CD4-positive, alpha-beta T cell treated with Interleukin-12 subunit alpha and Interleukin-12 subunit beta, for 1 hour (primary cell): ENCODE results near the gene CD99.
"Not testable (repeated sequence)": the region's sequence is repeated elsewhere in the genome, so short reads cannot be mapped to it uniquely, and the experiment has no call there.

Experiments used
- DNase-seq: peaks from one replicate; pipeline ENCODE4 v3.0.0-alpha.2; 2020

Gene CD99

DNA sequence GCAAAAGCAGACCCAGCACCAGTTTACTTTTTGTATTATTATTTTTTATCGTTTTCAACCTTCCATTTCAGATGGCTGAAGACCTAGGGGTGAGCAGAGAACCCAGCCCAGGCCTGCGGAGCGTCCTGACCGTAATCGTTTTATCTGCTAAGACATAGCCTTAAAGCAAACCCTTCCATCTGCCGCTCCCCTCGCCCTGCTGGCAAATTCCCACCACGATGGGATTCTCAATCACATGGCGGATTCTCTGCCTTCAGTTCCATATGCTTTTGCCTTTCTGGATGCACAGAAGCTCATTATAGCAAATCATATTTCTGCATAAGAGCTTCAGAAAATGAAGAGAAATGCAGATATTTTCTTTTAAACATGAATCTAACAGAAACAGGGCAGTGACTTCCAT lies 42.2 kb downstream of the CD99 start:
- DNase-seq = no peak

DNA sequence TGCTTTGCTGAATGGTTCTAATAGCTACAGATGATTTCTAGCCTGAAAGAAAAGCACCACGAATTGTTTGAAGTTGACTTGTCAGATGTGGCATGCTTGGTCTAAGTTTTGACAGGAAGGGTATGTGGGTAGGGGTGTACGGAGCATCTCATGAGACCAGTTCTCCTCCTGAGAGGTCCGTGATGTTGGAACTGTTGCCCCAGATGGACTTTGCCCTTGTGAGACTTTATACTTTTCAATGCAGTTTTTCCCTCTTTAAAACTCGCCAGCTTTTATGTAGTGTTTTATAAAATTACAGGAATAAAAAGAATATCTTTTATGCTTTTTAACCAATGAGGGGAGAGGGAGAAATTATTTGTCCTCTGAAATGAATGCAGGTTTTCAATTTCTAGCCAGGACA lies 44.2 kb downstream of the CD99 start:
- DNase-seq = no peak

DNA sequence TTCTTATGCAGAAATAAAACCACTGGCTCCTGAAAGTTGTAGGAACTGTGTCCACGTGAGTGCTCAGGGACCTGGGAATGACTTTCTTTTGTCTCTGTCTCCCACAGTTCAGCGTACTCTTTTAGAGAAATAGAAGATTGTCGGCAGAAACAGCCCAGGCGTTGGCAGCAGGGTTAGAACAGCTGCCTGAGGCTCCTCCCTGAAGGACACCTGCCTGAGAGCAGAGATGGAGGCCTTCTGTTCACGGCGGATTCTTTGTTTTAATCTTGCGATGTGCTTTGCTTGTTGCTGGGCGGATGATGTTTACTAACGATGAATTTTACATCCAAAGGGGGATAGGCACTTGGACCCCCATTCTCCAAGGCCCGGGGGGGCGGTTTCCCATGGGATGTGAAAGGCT lies 49.6 kb downstream of the CD99 start:
- no peak for DNase-seq

DNA sequence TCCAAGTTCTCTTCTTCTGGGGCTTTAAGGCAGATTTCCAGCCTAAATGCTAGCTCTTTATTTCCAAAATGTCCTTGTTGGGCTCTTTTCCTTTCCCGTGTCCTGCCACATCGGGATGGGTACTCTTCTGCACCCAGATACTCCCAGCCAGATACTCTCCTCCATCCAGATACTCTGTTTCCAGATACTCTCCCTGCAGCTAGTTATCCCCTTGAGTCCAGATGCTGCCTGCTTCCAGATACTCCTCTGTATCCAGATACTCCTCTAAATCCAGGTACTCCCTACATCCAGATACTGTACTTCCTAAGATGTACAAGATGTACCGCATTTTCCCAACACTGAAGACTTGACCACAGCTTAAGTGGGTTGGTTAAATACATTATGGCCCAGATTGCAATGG lies 50.3 kb downstream of the CD99 start:
- no peak for DNase-seq

DNA sequence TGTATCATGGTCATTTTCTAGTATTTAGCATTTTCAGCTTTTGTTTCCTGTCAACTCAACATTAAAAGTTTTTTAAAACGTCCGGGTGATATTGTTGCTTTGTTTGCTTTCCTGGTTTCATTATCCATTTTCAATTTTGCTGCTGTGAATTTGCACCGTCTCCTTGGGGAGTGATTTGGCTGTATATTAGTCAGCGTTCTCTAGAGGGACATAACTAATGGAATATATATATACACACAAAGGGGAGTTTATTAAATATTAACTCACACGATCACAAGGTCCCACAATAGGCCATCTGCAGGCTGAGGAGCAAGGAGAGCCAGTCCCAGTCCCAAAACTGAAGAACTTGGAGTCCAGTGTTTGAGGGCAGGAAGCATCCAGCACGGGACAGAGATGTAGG lies 55.2 kb downstream of the CD99 start:
- not testable (repeated sequence) for DNase-seq

DNA sequence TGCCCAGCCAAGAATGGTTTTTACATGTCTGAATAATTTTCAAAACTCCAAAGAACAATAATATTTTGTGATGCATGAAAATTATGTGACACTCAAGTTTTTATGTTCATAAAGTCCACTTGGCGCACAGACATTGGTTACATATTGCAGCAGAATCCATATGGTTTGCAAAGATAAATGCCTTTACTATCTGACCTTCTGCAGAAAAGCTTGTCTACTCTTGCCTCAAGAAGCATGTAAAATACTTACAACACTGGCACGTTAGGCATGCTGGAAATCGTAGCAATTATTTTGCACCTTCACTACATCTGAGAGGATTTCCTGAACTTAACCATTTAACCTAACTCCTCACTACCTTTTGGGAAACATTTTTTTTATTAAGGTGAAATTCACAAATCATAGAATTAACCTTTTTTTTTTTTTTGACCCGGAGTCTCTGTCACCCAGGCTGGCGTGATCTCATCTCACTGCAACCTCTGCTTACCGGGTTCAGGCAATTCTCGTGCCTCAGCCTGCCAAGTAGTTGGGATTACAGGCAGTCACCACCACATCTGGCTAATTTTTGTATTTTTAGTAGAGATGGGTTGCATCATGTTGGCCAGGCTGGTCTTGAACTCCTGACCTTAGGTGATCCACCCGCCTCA lies 57.2 kb downstream of the CD99 start:
- no peak for DNase-seq

DNA sequence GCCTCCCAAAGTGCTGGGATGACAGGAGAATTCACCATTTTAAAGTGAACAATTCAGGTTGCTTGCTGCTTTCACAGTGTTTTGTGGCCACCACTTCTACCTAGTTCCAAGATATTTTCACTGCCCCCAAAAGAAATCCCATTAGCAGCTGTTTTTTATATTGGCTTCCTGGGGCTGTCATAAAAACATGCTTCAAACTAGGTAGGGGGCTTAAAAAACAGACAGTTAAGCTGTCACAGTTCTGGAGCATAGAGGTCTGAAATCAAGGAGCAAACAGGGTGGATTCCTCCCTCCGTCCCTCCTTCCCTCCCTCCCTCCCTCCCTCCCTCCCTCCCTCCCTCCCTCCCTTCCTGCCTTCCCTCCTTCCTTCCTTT lies 57.7 kb downstream of the CD99 start:
- no peak for DNase-seq

DNA sequence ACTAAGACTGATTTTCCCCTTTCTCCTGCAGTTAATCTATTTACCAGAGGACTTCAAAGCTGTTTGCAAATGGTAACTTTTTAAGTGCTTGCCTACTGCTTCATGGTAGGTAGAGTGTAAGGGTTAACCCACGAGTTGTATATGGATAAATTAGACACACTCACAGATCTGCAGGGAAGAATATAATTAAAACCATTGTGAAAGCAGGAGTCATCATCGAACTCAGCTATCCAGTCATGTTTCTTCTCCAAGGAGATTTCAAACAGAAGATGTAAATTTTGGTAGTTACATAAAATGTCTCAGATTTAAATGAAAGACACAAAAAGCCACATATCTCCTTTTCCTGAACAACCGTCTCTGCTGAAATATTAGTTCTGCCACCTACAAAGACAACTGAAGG lies 60.2 kb downstream of the CD99 start:
- DNase-seq = no peak

DNA sequence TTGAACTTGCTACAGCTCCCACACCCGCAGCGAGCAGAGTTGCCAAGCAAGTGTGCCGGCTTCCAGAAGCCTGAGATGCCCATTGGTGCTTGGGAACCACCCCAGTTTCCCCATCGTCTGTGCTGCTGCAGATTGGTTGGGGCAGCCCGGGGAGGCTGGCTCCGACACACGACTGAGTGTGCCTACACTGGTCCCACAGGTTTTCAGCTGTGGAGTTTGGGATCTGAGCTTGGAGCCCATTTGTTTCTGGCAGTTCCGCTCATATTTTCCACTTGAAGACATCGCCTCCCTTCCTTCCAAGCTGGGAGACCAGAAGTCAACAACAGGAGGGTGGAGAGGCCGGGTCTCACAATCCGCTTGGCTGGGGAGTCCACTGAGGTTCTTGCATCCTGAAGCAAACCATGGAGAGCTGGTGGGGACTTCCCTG lies 60.8 kb downstream of the CD99 start, which contains the start of gene XG:
Gene XG (plus strand): TSS at position 167 of the 427 bp plus-strand sequence. CDS start 235 bp downstream, at position 402.
- not testable (repeated sequence) for DNase-seq

DNA sequence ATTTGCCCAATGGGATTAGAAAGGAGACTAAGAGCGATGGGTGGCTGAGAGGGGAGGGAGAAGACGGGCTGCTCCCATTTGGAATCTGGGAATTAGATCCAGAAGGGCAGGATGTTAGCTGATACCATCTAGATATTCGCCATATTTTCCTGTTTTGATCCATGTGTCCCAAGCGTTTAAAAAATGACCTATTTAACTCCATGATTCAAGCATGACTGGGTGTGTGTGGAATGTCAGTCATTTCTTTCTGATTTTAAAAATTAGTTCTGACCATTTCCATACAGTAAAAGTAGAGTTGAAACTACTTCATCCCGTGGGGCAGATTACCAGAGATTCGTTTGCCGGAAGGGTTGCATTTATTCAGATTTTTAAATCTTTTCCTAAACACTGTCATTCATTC lies 61.3 kb downstream of the CD99 start:
- DNase-seq = not testable (repeated sequence)

DNA sequence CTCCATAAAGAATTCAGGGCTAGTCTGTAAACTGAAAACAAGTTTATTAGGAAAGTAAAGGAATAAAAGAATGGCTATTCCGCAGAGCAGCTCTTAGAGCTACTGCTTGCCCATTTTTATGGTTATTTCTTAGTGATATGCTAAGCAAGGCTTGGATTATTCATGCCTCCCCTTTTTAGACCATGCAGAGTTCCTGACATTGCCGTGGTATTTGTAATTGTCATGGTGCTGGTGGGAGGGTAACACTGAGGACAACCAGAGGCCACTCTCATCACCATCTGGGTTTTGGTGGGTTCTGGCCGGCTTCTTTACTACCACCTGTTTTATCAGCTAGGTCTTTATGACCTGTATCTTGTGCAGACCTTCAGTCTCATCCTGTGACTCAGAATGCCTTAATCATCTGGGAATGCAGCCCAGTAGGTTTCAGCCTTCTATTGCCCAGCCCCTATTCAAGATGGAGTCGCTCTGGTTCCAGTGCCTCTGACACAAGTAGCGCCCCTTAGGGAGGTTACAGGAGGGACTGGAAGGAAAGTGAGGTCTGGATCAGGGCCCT lies 64.1 kb downstream of the CD99 start:
- DNase-seq = not testable (repeated sequence)

DNA sequence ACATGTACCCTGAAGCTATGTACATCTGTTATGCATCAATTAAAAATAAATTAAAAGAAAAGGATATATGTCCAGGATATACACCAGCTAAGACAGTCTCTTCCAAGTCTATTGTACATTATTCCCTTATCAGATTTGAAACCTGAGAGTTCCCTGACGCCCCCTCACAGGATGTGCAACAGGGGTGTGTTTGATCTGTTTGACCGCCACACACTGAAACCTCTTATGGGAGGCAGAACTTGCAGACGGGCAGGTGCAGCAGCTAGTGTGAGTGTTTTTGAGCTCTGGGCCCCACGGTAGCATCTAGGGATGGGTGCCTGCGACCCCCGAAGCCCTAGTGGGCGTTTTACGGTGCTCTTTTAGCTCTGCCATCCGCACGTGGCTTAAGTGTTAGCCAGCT lies 65.5 kb downstream of the CD99 start:
- DNase-seq = no peak

DNA sequence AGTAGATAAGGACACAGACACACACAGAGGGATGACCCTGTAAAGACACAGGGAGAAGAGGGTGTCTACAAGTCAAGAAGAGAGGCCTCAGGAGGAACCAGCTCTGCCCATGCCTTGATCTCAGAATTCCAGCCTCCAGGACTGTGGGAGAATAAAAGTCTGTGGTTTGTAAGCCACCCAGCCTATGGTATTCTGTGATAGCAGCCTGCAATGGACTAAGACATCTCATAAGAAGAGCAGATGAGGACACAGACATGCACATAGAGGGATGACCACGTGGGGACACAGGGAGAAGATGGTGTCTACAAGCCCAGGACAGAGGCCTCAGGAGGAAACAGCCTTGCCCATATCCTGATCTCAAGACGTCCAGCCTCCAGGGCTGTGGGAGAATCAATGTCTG lies 70.2 kb downstream of the CD99 start:
- no peak for DNase-seq

DNA sequence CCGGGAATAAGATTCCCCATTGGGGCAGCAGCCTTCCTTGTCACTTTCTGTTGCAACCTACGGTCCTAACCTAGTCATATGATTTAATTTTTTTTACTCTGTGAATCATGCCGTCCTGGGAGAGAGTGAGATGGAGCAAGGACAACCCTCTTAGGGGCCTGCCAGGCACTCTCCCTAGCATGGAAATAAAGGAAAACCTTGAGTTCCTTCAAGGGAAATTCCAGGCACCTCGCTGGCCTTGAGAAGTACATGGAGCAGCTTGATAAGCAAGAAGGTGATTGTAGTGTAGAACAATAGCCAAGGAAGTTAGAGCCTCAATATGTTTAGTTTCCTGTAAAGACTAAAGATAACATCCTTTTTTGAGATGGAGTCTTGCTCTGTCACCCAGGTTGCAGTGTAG lies 71.6 kb downstream of the CD99 start:
- DNase-seq = not testable (repeated sequence)

DNA sequence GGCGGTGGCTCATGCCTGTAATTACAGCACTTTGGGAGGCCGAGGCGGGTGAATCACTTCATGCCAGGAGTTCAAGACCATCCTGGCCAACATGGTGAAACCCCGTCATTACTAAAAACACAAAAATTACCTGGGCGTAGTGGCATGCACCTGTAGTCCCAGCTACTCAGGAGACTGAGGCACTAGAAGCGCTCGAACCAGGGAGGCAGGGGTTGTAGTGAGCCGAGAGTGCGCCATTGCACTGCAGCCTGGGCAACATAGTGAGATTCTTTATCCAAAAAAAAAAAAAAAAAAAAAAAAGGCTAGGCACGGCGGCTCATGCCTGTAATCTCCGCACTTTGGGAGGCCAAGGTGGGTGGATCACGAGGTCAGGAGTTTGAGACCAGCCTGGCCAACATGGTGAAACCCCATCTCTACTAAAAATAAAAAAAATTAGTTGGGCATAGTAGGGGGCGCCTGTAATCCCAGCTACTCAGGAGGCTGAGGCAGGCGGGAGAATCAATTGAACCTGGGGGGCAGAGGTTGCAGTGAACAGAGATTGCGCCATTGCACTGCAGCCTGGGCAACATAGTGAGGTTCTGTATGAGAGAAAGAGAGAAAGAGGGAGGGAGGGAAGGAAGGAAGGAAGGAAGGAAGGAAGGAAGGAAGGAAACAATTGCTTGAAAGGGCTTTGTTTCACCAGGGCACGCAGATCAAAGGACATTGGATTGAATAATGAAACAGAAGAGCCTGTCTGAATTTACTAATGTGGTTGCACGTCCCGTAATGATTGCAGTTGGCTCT lies 73.9 kb downstream of the CD99 start:
- DNase-seq = not testable (repeated sequence)

DNA sequence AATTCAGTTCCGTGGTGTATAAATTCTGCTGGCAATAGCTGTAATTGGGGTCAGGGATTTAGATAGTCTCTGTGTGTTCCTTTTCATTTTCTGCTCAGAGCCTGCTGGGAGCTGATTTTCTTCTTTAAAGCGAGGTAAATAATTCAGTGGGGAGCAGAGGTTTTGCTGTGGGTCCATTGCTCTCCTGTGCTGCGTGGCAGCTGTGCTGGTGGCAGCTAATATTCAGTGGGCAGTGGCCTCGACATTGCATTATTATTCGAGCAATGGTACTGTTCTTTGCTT lies 74.4 kb downstream of the CD99 start:
- DNase-seq = no peak

DNA sequence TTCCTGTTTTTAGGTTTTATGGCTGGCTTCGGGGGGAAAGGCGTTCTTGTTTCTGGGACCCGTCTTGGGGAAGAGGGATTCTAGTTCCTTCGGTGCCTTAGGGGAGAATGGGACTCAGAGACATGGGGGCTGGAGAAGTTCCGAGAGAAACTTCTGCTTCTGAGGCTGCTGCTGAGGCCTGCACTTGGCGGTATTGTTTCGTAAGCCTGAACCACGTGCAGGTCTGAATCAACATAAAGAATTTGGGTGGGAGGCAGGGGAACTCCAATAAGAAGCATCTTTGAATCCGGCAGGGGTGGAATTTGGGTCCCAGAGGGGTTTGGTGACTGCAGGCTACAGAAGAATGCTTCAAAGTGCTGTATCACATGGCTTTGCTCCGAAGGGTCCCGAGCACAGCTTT lies 75.8 kb downstream of the CD99 start:
- no peak for DNase-seq

DNA sequence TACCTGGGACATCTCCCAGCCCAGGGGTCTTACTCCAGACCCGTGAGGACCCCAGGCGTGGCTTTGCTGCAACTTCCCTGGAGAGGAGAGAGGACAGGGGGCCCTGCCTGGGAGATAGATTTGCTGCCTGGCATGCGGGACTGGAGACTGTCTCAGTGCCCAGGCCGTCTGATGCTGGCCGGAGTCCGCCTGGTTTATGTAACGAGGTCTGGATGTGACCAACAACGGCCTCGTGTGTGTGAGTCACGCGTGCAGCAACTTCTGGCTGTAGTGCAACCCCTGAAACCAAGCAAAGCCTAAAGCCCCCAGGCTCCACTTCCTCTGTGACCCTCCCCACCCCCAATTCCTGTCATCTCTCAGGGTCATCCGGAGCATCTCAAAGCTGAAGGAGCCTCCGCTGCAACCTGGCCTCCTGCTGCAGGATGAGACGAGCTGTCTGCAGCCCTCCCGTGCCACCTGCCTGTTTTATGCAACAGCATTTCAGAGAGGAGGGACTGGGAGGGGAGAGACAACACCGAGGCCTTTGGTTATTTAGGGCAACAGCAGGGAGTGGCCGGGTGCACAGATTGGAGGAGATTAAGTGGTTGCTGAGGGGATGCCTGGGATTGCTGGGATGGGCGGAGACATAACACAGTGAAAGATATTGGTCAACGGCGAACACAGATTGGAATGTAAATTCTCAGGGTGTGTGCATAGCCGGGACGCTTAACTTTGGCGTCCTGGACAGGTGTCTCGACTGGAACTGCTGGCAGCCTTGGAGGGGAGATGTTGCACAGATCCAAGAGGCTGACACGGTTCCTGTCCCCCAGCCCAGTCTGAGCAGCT lies 76.7 kb downstream of the CD99 start:
- no peak for DNase-seq

DNA sequence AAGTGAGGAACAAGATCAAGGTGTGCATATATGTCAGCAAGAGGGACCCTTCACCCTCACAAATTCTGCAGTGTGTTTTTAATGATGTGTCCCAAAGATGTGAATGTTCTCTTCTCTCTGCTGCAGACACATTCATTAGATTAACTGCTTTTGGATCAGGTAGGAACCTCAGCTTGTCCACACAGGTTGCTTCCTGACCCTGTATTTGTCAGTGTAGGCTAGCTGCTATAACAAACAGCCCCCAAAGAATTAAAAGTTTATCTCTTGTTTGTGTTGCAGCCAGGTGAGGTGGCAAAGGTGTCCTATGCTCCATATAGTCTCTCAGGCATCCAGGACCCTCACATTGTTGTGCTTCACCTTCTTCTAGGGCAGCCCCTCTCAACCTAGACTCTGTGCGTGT lies 78.5 kb downstream of the CD99 start:
- no peak for DNase-seq

DNA sequence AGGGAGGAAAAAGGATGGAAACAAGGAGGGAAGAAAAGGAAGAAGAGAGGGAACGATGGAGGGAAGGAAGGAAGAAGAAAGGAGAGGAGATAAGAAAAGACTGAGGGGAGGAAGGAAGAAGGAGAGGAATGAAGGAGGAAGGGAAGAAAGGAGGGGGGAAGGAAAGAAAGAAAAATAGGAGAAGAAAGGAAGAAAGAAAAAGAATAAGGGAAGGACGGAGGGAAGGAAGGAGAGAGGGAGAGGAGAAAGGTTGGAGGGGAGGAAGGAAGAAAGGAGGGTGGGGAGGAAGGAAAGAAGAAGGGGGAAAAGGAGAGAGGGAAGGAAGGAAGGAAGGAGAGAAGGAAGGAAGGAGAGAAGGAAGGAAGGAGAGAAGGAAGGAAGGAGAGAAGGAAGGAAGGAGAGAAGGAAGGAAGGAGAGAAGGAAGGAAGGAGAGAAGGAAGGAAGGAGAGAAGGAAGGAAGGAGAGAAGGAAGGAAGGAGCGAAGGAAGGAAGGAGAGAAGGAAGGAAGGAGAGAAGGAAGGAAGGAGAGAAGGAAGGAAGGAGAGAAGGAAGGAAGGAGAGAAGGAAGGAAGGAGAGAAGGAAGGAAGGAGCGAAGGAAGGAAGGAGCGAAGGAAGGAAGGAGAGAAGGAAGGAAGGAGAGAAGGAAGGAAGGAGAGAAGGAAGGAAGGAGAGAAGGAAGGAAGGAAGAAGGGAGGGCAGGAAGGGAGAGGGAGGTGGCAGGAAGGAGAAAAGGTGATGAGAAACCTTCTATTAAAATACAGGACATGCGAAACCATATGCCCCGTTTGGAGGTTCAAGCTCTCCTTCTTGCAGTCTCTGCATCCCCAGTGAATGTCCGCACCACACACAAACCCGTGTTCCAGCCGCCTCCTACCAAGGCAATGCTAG lies 82.3 kb downstream of the CD99 start:
- DNase-seq = not testable (repeated sequence)

DNA sequence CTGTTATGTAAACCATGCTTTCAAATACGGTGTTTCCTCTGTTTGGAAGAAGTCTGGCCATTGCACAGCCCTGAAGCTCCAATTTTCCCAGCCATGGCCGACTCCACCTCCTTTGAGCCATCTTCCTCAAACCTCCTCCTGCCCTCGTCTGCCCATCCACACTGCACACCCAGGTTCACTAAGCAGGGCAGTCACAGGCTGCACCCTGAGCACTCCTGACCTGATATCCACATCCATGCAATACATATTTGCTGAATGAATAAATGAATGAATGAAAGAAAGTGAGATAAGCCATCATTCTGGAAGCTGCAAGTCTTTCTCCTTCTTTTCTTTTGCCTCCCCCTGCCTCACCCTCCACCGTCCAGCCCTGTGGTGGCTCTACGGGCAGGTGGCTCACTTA lies 83.0 kb downstream of the CD99 start:
- no peak for DNase-seq

DNA sequence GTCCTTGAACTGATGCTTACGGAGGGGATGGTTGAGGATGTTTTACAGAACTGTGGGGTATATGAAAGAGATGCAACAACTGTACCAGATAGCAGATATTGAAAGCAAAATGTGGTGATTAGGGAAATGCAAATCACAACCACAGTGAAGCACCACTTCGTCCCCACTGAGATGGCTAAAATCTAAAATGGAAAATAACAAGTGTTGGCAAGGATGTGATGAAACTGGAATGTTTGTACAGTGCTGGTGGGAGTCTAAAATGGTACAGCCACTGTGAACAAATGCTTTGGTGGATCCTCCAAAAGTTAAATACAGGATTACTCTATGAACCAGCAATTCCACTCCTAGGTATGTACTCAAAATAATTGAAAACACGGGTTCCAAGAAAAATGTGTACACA lies 83.7 kb downstream of the CD99 start:
- DNase-seq = no peak
